Measurements from ENCODE around the gene KRTAP20-4. TPM values are rescaled to one million over a fixed set of nuclear protein-coding genes. Genes with fewer than 3 reads are reported as not detected.

KRTAP20-4 gene
- total and polyA plus RNA-seq, 12 donors = not detected

- TF ChIP-seq CTCF (IDR thresholded peaks at IDR 0.05) = no peak
Measured at GRCh38 chr21:30638686-30639085, 18.3 kb downstream of the KRTAP20-4 start.

GRCh38 chr21:30642564-30642963 lies 22.1 kb downstream of the KRTAP20-4 start, which contains the start of gene KRTAP20-3:
KRTAP20-3 (plus strand) TSS chr21:30642864.
- intact Hi-C loops (cut with DNase I) = no loop called here
- no peak for TF ChIP-seq CTCF (IDR thresholded peaks at IDR 0.05)
- Histone ChIP-seq H3K36me3 (no peaks in the 10 kb centered on the region), H3K9me3 (peaks cover 0 to 27% (median 0%) of the 10 kb centered on the region in 11 donors), H3K27me3 (no peaks in the 10 kb centered on the region), H3K4me3 (no peak within 1 kb of the TSS), H3K4me1 (no peaks in the 10 kb centered on the region), H3K27ac (no peak within 1 kb of the TSS)
- no peak for ATAC-seq
- DNase-seq = no peak
- 86 to 87% methylated on average over 2 of the region's 2 CpGs for WGBS, 2 donors

More at GRCh38 chr21:30638686-30639085, 18.3 kb downstream of the KRTAP20-4 start:
- H3K27ac ChIP-seq = no peak overlapping the region
- 51 to 62% methylated on average over 3 of the region's 3 CpGs for WGBS, 2 donors
- no peak for DNase-seq
- intact Hi-C loops (cut with DNase I) = no loop called here
- peaks cover 0 to 27% (median 0%) of the 10 kb centered on the region in 11 donors for H3K9me3 ChIP-seq
- H3K4me1 ChIP-seq = no peaks in the 10 kb centered on the region
- no peak for ATAC-seq
- no peaks in the 10 kb centered on the region for H3K27me3 ChIP-seq
- H3K4me3 ChIP-seq = no peak overlapping the region
- H3K36me3 ChIP-seq = no peaks in the 10 kb centered on the region

GRCh38 chr21:30646904-30647414 lies 26.5 kb downstream of the KRTAP20-4 start:
- peaks cover 0 to 12% (median 0%) of the 10 kb centered on the region in 11 donors for H3K9me3 ChIP-seq
- intact Hi-C loops (cut with DNase I) = no loop called here
- H3K4me1 ChIP-seq = no peaks in the 10 kb centered on the region
- WGBS, 2 donors = 81 to 93% methylated on average over 1 of the region's 1 CpG
- no peaks in the 10 kb centered on the region for H3K36me3 ChIP-seq
- ATAC-seq = no peak
- no peaks in the 10 kb centered on the region for H3K27me3 ChIP-seq
- H3K27ac ChIP-seq = no peak overlapping the region
- no peak for DNase-seq
- no peak for TF ChIP-seq CTCF (IDR thresholded peaks at IDR 0.05)
- no peak overlapping the region for H3K4me3 ChIP-seq

- no peaks in the 10 kb centered on the region for H3K36me3 ChIP-seq
- no peaks in the 10 kb centered on the region for H3K9me3 ChIP-seq
- H3K27me3 ChIP-seq = no peaks in the 10 kb centered on the region
- H3K4me3 ChIP-seq = no peak overlapping the region
- H3K4me1 ChIP-seq = no peaks in the 10 kb centered on the region
- DNase-seq (no peak), ATAC-seq (no peak)
- H3K27ac ChIP-seq = no peak overlapping the region
- intact Hi-C loops (cut with DNase I) = no loop called here
- TF ChIP-seq CTCF (IDR thresholded peaks at IDR 0.05) = no peak
Measured at GRCh38 chr21:30652891-30653290, 32.5 kb downstream of the KRTAP20-4 start.
